Urinary bladder (tissue), 4 donors: ENCODE measurements around the gene KAT6B. TPM values are rescaled to one million over a fixed set of nuclear protein-coding genes. Genes with fewer than 3 reads are reported as not detected.
"Not testable (repeated sequence)": the region's sequence is repeated elsewhere in the genome, so short reads cannot be mapped to it uniquely, and the experiment has no call there.

Experiments used
- DNase-seq: peaks from one replicate; pipeline ENCODE4 v3.0.0-alpha.2; 2015; ENCODE audit errors: extremely low spot score
- H3K27ac ChIP-seq: one replicate; pipeline ENCODE4 v1.5.1; 2013; ENCODE audit warnings: low read depth, mild to moderate bottlenecking, moderate library complexity
- H3K36me3 ChIP-seq: one replicate; pipeline ENCODE4 v1.6.1; 2013; ENCODE audit warnings: mild to moderate bottlenecking, moderate library complexity; ENCODE audit not compliant: insufficient read depth
- H3K4me1 ChIP-seq: one replicate; pipeline ENCODE4 v1.6.1; 2013; ENCODE audit warnings: mild to moderate bottlenecking, moderate library complexity; ENCODE audit not compliant: insufficient read depth
- H3K4me3 ChIP-seq: one replicate; pipeline ENCODE4 v1.5.1; 2013; ENCODE audit warnings: low read depth, low read length
- WGBS: extraction: QIAGEN DNeasy Blood & Tissue Kit; methylation state at CpG from one replicate; pipeline ENCODE4 v1.1.7; 2013; 5-methylcytosine and 5-hydroxymethylcytosine counted together
- polyA plus RNA-seq: library from polyadenylated mRNA; stranded (reverse); fragments of 200-250 nt; gene quantifications from one replicate; pipeline ENCODE4 v1.2.3, GENCODE V29; 2013
- total RNA-seq: library from RNA; depleted of rRNA; stranded (reverse); fragments of >200 nt; gene quantifications from one replicate; pipeline ENCODE4 v1.2.3, GENCODE V29; 2014
- donor health status: healthy with polysubstance abuse.
- donor health status: healthy.

KAT6B gene
- total and polyA plus RNA-seq, 2 donors: 14.7 to 127 TPM

- H3K4me1 ChIP-seq: peaks cover 2% of the 10 kb centered on the region
- H3K36me3 ChIP-seq: no peaks in the 10 kb centered on the region
- 96% methylated on average over 1 of the region's 1 CpG for WGBS
- DNase-seq: no peak
- no peak overlapping the region for H3K4me3 ChIP-seq
- no peak overlapping the region for H3K27ac ChIP-seq
These were observed 89.9 kb downstream of the KAT6B start for GRCh38 chr10:74916283-74916682.

- peaks cover 2% of the 10 kb centered on the region for H3K4me1 ChIP-seq
- no peak for DNase-seq
- no peaks in the 10 kb centered on the region for H3K36me3 ChIP-seq
- no peak overlapping the region for H3K27ac ChIP-seq
- H3K4me3 ChIP-seq: no peak overlapping the region
These were observed 91.2 kb downstream of the KAT6B start for GRCh38 chr10:74917481-74918077.

GRCh38 chr10:74919671-74920070 is 93.3 kb downstream of the KAT6B start:
- H3K4me3 ChIP-seq: no peak overlapping the region
- no peak overlapping the region for H3K27ac ChIP-seq
- H3K36me3 ChIP-seq: no peaks in the 10 kb centered on the region
- peaks cover 3% of the 10 kb centered on the region for H3K4me1 ChIP-seq
- no peak for DNase-seq

GRCh38 chr10:74921070-74921469 is 94.7 kb downstream of the KAT6B start:
- not testable (repeated sequence) for H3K36me3 ChIP-seq, H3K4me1 ChIP-seq, H3K4me3 ChIP-seq, H3K27ac ChIP-seq, DNase-seq
- 92% methylated on average over 5 of the region's 5 CpGs for WGBS

- no peak overlapping the region for H3K27ac ChIP-seq
- no peak for DNase-seq
- WGBS: 61% methylated on average over 2 of the region's 2 CpGs
- H3K4me1 ChIP-seq: peaks cover 3% of the 10 kb centered on the region
- H3K4me3 ChIP-seq: no peak overlapping the region
- H3K36me3 ChIP-seq: no peaks in the 10 kb centered on the region
These were observed 95.3 kb downstream of the KAT6B start for GRCh38 chr10:74921744-74922143.

- Histone ChIP-seq H3K4me3 (no peak overlapping the region), H3K4me1 (peaks cover 6% of the 10 kb centered on the region), H3K27ac (no peak overlapping the region), H3K36me3 (no peaks in the 10 kb centered on the region)
- 84% methylated on average over 1 of the region's 1 CpG for WGBS
- DNase-seq: no peak
These were observed 96.5 kb downstream of the KAT6B start for GRCh38 chr10:74922921-74923320.

- Histone ChIP-seq H3K4me3 (no peak overlapping the region), H3K36me3 (no peaks in the 10 kb centered on the region), H3K27ac (no peak overlapping the region), H3K4me1 (peaks cover 6% of the 10 kb centered on the region)
- WGBS: 54% methylated on average over 4 of the region's 4 CpGs
- DNase-seq: no peak
These were observed 97.2 kb downstream of the KAT6B start for GRCh38 chr10:74923556-74923955.

GRCh38 chr10:74924251-74924963 is 98.0 kb downstream of the KAT6B start:
- Histone ChIP-seq H3K4me3 (no peak overlapping the region), H3K27ac (peak overlapping the region; percentile 59), H3K36me3 (no peaks in the 10 kb centered on the region), H3K4me1 (peaks cover 6% of the 10 kb centered on the region)
- peak; percentile 49 for DNase-seq
- WGBS: 12% methylated on average over 5 of the region's 5 CpGs

GRCh38 chr10:74925291-74925690 is 98.9 kb downstream of the KAT6B start:
- no peak overlapping the region for H3K4me3 ChIP-seq
- DNase-seq: no peak

GRCh38 chr10:74925708-74926107 is 99.3 kb downstream of the KAT6B start:
- H3K27ac ChIP-seq: no peak overlapping the region
- H3K4me3 ChIP-seq: no peak overlapping the region
- no peak for DNase-seq
- no peaks in the 10 kb centered on the region for H3K36me3 ChIP-seq
- H3K4me1 ChIP-seq: peaks cover 6% of the 10 kb centered on the region
- 51% methylated on average over 4 of the region's 4 CpGs for WGBS

More at GRCh38 chr10:74925291-74925690, 98.9 kb downstream of the KAT6B start:
- H3K4me1 ChIP-seq: peaks cover 6% of the 10 kb centered on the region
- no peak overlapping the region for H3K27ac ChIP-seq
- no peaks in the 10 kb centered on the region for H3K36me3 ChIP-seq
- 16% methylated on average over 1 of the region's 1 CpG for WGBS

- WGBS: 90% methylated on average over 4 of the region's 4 CpGs
- Histone ChIP-seq H3K36me3 (no peaks in the 10 kb centered on the region), H3K4me1 (peaks cover 6% of the 10 kb centered on the region), H3K27ac (no peak overlapping the region), H3K4me3 (no peak overlapping the region)
- DNase-seq: no peak
These were observed 100.6 kb downstream of the KAT6B start for GRCh38 chr10:74926791-74927585.

- no peak overlapping the region for H3K4me3 ChIP-seq
- peaks cover 6% of the 10 kb centered on the region for H3K4me1 ChIP-seq
- DNase-seq: no peak
- H3K36me3 ChIP-seq: no peaks in the 10 kb centered on the region
- WGBS: 61% methylated on average over 2 of the region's 2 CpGs
- no peak overlapping the region for H3K27ac ChIP-seq
These were observed 101.3 kb downstream of the KAT6B start for GRCh38 chr10:74927701-74928100.

GRCh38 chr10:74928742-74929191 is 102.4 kb downstream of the KAT6B start:
- H3K4me1 ChIP-seq: peaks cover 2% of the 10 kb centered on the region
- H3K36me3 ChIP-seq: no peaks in the 10 kb centered on the region
- WGBS: 28% methylated on average over 2 of the region's 2 CpGs
- no peak overlapping the region for H3K27ac ChIP-seq
- no peak for DNase-seq
- H3K4me3 ChIP-seq: no peak overlapping the region

GRCh38 chr10:74929197-74929596 is 102.8 kb downstream of the KAT6B start:
- peaks cover 2% of the 10 kb centered on the region for H3K4me1 ChIP-seq
- no peak overlapping the region for H3K4me3 ChIP-seq
- peak overlapping the region; percentile 50 for H3K27ac ChIP-seq
- DNase-seq: no peak
- no peaks in the 10 kb centered on the region for H3K36me3 ChIP-seq
- WGBS: 32% methylated on average over 5 of the region's 5 CpGs
